HG03565 (cell line): ENCODE data around the gene RPLP1.
"Not testable (repeated sequence)": the region's sequence is repeated elsewhere in the genome, so short reads cannot be mapped to it uniquely, and the experiment has no call there.

ENCODE experiments used
- ATAC-seq: cut with Tn5 transposase; IDR thresholded peaks from one replicate; pipeline ENCODE4 v1.9.1; 2021; ENCODE audit warnings: mild to moderate bottlenecking, moderate library complexity; ENCODE audit not compliant: unreplicated experiment

The RPLP1 gene

GRCh38 chr15:69436951-69437350, 15.7 kb upstream of the RPLP1 start:
- no peak for ATAC-seq

DNA sequence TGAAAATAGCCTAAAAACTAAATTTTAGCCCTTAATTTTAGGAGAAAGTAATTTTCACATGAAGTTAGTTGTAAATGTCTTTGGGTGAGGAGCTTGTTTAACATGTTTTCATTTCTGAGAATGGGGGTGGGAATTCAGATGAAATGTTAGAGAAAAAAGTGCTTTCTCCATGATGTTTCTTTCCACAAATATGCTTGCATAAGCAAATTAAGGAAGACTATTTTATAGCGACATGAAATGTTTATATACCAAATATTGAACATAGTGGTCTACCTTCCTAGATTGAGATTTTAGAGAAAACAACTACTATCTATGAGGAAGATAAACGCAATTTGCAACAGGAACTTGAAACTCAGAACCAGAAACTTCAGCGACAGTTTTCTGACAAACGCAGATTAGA, 13.0 kb upstream of the RPLP1 start:
- ATAC-seq: no peak

DNA sequence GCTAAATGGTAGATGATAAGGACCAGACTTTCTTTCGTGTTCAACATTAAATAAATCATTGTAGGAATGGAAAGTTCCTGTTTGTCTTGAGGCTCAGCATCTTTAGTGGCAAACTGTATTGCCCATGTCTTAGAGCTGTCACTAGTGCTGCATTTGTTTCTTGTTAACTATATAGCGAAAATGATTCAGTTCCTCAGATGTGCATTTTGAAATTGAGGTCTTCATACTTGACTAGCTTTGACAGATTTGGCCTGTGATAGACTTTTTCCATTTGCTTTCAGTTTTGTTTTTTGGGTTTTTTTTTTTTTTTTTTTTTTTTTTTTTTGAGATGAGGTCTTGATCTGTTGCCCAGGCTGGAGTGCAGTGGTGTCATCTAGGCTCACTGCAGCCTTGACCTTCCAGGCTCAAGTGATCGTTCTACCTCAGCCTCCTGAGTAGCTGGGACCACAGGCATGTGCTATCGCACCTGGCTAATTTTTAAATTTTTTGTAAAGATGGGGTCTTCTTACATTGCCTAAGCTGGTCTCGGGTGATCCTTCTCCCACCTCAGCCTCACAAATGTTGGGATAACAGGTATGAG, 9.5 kb upstream of the RPLP1 start:
- ATAC-seq: peak; percentile 40

DNA sequence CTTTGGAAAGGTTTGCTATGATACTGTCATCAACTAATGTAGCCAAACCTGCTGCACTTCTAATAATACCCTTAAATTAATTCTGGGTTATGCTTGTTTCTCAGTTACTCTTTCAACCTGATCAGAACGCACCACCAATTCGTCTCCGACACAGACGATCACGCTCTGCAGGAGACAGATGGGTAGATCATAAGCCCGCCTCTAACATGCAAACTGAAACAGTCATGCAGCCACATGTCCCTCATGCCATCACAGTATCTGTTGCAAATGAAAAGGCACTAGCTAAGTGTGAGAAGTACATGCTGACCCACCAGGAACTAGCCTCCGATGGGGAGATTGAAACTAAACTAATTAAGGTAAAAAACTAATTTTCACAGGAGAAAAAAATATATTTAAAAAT, 7.9 kb upstream of the RPLP1 start:
- no peak for ATAC-seq

- ATAC-seq: no peak
Observed at GRCh38 chr15:69446953-69447352, 5.7 kb upstream of the RPLP1 start.

- not testable (repeated sequence) for ATAC-seq
Observed at GRCh38 chr15:69450221-69450620, 2.4 kb upstream of the RPLP1 start.

GRCh38 chr15:69450968-69451695, 1.5 kb upstream of the RPLP1 start:
- ATAC-seq: no peak

- peak; percentile 15 for ATAC-seq
Observed at GRCh38 chr15:69451951-69452691, 497 bp upstream of the RPLP1 start.

DNA sequence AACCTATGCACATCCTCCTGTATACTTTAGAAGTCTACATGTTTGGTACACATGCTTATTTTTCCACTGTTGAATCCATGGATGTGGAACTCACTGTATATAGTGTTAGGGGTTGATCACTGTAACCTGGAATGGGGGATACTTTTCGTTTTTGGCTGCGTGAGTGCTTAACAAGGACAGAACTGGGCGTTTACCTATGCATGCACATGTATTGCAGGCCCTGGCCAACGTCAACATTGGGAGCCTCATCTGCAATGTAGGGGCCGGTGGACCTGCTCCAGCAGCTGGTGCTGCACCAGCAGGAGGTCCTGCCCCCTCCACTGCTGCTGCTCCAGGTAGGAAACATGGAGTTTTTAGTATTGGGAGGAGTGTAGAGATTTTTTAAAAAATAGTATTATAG, 2.3 kb downstream of the RPLP1 start:
- no peak for ATAC-seq

- ATAC-seq: no peak
Observed at GRCh38 chr15:69456208-69457166, 3.9 kb downstream of the RPLP1 start.

- ATAC-seq: no peak
Observed at GRCh38 chr15:69457304-69458280, 5.0 kb downstream of the RPLP1 start.

- ATAC-seq: no peak
Observed at GRCh38 chr15:69459066-69459465, 6.4 kb downstream of the RPLP1 start.

GRCh38 chr15:69460481-69460880, 7.9 kb downstream of the RPLP1 start:
- no peak for ATAC-seq

DNA sequence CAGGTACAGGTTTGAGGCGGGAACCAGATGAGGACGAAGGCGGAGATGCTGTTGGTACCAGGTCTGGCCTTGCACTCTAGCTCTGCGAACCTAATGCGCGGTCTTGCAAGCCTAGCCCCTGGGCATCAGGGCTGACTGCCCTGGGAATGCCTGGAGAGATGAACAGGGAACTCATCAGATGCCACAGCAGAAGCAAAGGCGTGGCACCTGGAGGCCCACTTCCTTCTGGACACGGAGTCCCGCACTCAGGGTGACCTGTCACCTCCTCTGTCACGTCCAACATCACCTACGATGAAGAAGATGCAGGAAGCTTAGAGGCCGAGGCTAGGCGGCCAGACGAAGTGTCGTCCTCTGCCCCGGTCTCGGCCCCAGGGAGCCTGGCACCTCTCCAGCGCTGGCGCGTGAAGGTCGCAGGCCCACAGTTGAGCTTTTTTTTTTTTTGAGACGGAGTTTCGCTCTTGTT, 9.4 kb downstream of the RPLP1 start:
- ATAC-seq: no peak

DNA sequence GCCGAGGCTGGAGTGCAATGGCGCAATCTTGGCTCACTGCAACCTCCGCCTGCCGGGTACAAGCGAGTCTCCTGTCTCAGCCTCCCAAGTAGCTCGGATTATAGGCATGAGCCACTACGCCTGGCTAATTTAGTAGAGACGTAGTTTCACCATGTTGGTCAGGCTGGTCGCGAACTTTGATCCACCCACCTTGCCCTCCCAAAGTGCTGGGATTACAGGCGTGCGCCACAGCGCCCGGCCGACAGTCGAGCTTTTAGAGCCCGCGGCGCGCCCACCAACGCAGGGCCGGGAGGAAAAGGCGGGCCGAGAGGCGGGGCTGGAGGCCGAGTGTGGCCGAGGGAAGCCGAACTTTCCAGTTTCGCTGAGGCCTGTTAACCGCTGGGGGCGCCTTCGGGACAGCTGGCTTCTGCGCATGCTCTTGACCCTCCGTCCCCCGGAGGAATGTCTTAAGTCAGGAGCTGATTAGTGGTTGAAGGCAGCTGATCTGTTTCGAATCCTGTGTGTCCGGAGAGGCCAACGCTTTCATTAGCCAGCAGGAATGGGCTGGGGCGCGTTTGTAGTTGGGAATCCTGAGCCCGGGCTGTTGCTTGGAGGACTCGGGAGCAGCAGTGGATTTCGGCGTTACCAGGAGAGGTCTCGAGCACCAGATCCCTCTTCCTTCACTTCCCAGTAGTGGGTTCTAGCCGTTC, 10.0 kb downstream of the RPLP1 start:
- peak; percentile 80 for ATAC-seq

- ATAC-seq: no peak
Observed at GRCh38 chr15:69463182-69463756, 10.7 kb downstream of the RPLP1 start.

DNA sequence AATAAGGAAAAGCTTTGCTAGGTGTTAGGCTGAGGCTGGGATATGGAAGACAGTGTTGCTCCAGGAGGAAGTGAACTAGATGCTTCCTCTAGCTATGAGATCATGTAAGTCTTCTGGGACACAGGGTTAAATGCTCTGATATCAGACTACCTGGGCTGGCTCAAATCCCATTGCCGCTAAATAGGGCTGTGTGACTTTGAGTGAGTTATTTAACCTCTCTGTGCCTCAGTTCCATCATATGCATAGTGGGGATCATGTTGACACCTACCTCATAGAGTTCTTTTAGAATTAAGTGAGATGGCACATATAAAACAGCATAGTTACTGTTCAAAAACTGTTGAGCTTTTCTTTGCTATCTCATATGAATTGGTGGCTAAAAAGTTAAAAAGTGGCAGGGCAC, 12.6 kb downstream of the RPLP1 start:
- ATAC-seq: no peak

- no peak for ATAC-seq
Observed at GRCh38 chr15:69466733-69467132, 14.1 kb downstream of the RPLP1 start.

DNA sequence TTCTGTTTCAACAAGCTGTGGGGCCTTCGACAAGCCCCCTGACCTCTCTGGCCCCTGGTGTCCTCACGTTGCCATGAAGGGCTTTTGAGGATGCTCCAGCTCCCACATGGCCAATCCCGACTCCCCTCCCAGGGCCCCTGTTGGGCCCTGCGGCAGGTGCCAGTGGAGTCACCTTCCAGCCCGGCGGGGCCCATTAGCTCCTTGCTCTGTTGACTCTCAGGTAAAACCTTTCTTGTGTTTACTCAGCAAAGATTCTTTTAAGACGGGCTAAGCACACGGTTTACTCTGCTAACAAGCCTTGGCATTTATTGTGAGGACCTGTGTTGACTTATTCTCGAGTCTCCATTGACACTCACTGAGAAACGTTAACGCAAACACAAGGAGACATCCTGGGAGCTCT, 15.0 kb downstream of the RPLP1 start:
- no peak for ATAC-seq
